Measurements from ENCODE around the gene PPP1R3D. TPM values are rescaled to one million over a fixed set of nuclear protein-coding genes. Genes with fewer than 3 reads are reported as not detected.
A peak's percentile ranks its signal among the peaks of the same experiment; 100 is the strongest.

PPP1R3D gene
- total RNA-seq, 1 experiment from 2014 or later, result 3.1 TPM

- peaks cover 8 to 15% (median 12%) of the 10 kb centered on the region in 3 experiments for H3K36me3 Mint-ChIP-seq (ENCODE audit: insufficient read depth in 1 of 3, low read depth in 3 of 3)
- no peak overlapping the region for H3K56ac ChIP-seq (ENCODE audit: insufficient read length, low read depth, low read length)
- no peak overlapping the region for H2BK120ac ChIP-seq (ENCODE audit: low read depth, low read length, poor library complexity, severe bottlenecking)
- no peak overlapping the region for H3K27ac Mint-ChIP-seq
- H2BK15ac ChIP-seq (ENCODE audit: low read depth, low read length), result no peak overlapping the region
- WGBS (ENCODE audit: extremely low coverage, insufficient read length, low lambda C conversion rate), result no CpG with 5 or more reads among the region's 7 CpGs
- H4K91ac ChIP-seq (ENCODE audit: insufficient read length, low read depth, low read length), result no peak overlapping the region
- no peaks in the 10 kb centered on the region for H3K9me3 ChIP-seq (ENCODE audit: control insufficient read depth, low read depth, low read length)
- no peaks in the 10 kb centered on the region for H4K20me1 ChIP-seq (ENCODE audit: control insufficient read depth, insufficient read depth, insufficient read length)
- H3K9me3 Mint-ChIP-seq, result peaks cover 6% of the 10 kb centered on the region in 2 experiments; a peak in 3 of 5 replicates
- peaks cover 40% of the 10 kb centered on the region for H3K27me3 Mint-ChIP-seq (ENCODE audit: low read depth)
- H3K4ac ChIP-seq (ENCODE audit: low read depth, low read length), result no peak overlapping the region
- no peak overlapping the region for H4K5ac ChIP-seq (ENCODE audit: insufficient read length, low read depth, low read length)
- H3K79me1 ChIP-seq (ENCODE audit: insufficient read depth, low read depth, low read length, poor library complexity, severe bottlenecking), result no peaks in the 10 kb centered on the region
- H3K79me2 ChIP-seq (ENCODE audit: insufficient read depth, low read length), result no peaks in the 10 kb centered on the region
- H2AK5ac ChIP-seq (ENCODE audit: insufficient read length, low read length), result no peak overlapping the region
- H3K23me2 ChIP-seq (ENCODE audit: insufficient read length, low read depth, low read length, poor library complexity, severe bottlenecking), result peaks cover 9% of the 10 kb centered on the region
- H3K4me3 Mint-ChIP-seq, result peak overlapping the region; percentile 39 to 67; a peak in 3 of 5 replicates
- TF ChIP-seq, protein P1, sequence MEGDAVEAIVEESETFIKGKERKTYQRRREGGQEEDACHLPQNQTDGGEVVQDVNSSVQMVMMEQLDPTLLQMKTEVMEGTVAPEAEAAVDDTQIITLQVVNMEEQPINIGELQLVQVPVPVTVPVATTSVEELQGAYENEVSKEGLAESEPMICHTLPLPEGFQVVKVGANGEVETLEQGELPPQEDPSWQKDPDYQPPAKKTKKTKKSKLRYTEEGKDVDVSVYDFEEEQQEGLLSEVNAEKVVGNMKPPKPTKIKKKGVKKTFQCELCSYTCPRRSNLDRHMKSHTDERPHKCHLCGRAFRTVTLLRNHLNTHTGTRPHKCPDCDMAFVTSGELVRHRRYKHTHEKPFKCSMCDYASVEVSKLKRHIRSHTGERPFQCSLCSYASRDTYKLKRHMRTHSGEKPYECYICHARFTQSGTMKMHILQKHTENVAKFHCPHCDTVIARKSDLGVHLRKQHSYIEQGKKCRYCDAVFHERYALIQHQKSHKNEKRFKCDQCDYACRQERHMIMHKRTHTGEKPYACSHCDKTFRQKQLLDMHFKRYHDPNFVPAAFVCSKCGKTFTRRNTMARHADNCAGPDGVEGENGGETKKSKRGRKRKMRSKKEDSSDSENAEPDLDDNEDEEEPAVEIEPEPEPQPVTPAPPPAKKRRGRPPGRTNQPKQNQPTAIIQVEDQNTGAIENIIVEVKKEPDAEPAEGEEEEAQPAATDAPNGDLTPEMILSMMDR (conservative IDR thresholded peaks at IDR 0.05), result no peak
- H4K8ac ChIP-seq (replicated peaks; ENCODE audit: insufficient read length, low read depth, low read length), result no peak overlapping the region
- no peak overlapping the region for H3K4me2 ChIP-seq (ENCODE audit: insufficient read depth, insufficient read length, low read length)
- H3K18ac ChIP-seq (ENCODE audit: insufficient read length, low read depth, low read length), result no peak overlapping the region
- H2AFZ ChIP-seq (ENCODE audit: low read length), result no peak overlapping the region
- H2BK5ac ChIP-seq (ENCODE audit: insufficient read length, low read length), result no peak overlapping the region
- no peak for DNase-seq
- H3K27me3 ChIP-seq (ENCODE audit: insufficient read depth, low read length), result peaks cover 10% of the 10 kb centered on the region; the same call in 1 of the 2 replicates
- H3K4me1 Mint-ChIP-seq, result peaks cover 8 to 11% of the 10 kb centered on the region in 2 experiments
- H3K9ac ChIP-seq (ENCODE audit: extremely low read depth, insufficient read length, low read length), result no peak overlapping the region
- no peaks in the 10 kb centered on the region for H3K4me1 ChIP-seq (ENCODE audit: insufficient read depth, low read length)
- H3K27ac ChIP-seq (ENCODE audit: insufficient read length, low read depth, low read length), result no peak overlapping the region
- no peak overlapping the region for H3K14ac ChIP-seq (ENCODE audit: insufficient read depth, low read length)
- H2BK20ac ChIP-seq (ENCODE audit: low read depth, low read length, poor library complexity, severe bottlenecking), result no peak overlapping the region
- no peak overlapping the region for H3T11ph ChIP-seq (ENCODE audit: low read length)
- H2BK12ac ChIP-seq (ENCODE audit: insufficient read length, low read depth, low read length), result no peak overlapping the region
- no peak overlapping the region for H3K23ac ChIP-seq (ENCODE audit: insufficient read length, low read depth, low read length)
Observed at GRCh38 chr20:59938696-59939051, 1.4 kb downstream of the PPP1R3D start.

All from H9 (cell line).